Fibroblast of skin of left biceps (primary cell): Measurements from ENCODE around the gene LXN.
"Not testable (repeated sequence)": the region's sequence is repeated elsewhere in the genome, so short reads cannot be mapped to it uniquely, and the experiment has no call there.

Experiments
- DNase-seq, 2 experiments: peaks; one replicate each; pipeline ENCODE4 v3.0.0-alpha.2; 2013; ENCODE audit warnings: low read depth in 2 of 2

The LXN gene

DNA sequence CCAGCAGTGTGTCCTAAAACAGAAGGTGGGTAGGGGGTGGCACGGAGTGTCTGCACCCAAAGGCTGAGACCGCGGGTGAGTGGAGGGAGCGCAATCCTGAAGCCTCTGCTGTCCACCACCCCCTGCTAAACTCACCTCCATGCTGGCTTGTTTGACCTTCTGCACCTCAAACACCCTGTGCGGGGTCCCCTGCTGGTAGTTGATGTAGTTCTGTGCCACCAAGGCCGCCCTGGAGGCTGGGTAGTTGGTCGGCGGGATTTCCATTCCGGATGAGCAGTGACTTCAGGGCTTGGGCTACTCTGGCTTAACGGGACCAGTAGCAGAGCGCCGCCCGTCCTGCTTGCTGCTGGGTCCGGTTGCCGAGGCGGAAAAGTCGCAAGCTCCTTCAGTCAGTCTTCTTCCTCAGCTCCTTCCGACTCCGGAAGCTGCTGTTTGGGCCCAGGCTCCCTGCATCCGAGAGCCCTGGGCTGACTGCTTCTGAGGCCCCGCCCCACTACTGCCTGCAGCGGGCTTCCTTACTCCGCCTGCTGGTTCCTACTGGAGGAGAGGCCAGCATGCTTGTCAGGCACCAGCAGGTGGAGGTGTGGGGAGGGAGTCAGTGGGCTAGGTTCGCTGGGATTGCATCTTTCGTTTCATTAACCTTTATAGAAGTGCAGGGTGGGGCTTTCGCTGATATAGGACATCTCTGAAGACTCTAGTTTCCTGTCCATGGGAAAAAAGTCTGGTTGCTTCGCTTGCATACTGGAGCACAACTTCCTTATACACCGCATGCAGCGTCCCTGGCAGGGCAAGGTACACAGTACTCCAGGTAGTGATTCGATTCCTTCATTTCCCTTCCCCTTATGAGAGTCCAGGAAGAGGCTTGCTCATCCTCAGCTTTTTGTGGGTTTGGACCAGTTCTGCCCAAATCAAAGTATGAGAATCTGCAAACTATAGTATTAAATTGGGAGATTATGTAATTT, at the start of gene LXN:
Gene LXN, minus strand, starts transcription at position 434 of the 962 bp plus-strand sequence. Its CDS starts 170 bp downstream, at position 264.
- peak; percentile 44 to 51 for DNase-seq

DNA sequence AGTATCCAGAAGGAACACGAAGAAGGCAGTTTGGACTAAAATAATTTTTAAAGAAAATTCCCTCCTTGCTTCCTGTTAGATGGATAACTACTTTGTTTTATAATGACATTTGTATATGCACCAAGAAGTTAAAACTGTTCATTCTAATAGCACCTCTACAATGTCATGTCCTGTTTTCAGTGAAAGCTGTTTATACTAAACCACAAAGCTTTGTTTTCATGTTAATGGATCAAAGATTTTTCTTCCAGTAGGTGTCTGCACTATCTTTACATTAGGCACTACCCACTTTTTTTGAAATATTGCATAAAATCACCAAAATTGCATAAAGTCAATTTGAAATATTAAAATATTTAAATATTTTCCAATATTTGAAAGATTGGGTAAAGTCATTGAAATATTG, 49.7 kb upstream of the LXN start:
- DNase-seq, result no peak

- peak in 1 of 2 experiments; percentile 65 for DNase-seq
Measured at GRCh38 chr3:158718490-158719170, 46.2 kb upstream of the LXN start.

- no peak for DNase-seq
Measured at GRCh38 chr3:158717576-158717975, 45.1 kb upstream of the LXN start.

DNA sequence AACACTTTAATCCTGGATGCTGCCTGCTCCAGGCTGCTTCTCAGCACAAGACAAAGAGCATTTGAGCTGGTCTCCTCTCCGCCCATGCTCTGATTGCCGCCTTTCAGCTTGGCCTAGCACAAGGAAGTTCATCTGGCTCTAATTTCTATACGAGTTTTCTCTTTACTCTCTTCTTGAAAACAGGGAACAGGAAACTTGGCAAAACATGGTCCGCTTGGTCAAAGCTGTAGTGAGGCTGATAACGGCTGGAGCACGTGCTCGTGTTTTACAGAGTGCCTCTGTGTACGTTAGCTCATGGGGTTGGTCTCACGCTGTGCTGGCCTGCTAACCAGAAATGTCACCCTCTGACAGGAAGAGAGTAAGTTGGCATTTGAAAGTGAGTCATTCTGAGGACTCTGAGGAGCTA, 40.6 kb upstream of the LXN start:
- DNase-seq, result no peak

GRCh38 chr3:158712443-158712842, 40.0 kb upstream of the LXN start:
- DNase-seq, result no peak

DNA sequence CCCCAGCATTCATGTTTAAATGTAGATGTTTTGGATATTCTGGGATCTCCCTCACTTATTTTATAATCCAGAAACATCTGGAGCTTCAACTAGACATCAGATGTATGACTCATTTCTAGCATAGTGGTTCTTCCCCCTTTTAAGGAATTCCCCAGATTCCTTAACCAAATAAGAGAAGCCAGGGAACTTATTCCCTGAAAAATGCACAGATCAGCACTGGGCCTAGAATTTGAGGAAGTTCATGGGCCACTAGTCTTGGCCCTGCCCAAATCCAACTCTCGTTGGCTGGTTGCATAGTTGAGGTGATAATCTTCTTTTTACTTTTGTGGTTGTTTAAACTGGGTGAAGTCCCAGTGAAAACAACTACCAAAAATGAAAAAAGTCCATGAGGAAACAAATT, 39.4 kb upstream of the LXN start:
- peak; percentile 86 to 89 for DNase-seq

GRCh38 chr3:158710601-158711000, 38.2 kb upstream of the LXN start:
- DNase-seq, result no peak

DNA sequence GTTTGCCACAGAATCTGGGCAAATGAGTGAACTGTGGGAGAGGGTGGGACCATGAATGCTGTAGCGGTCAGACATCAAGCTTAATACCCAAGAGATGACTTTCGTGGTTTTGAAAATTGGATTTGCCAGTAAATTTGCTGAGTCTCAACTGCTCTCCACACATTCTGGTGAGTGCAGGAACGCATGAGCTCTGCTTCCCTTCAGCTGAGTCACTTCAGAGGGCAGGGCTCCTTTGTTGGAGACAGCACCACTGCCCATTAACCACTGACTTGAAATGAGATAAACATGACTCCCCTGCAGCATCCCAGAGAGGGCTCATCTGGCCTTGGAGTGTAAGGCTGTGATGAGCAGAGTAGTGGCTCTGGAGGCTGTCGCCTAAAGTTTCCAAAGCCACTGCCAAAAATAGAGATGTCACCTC, 37.2 kb upstream of the LXN start:
- DNase-seq, result peak; percentile 96 to 97

DNA sequence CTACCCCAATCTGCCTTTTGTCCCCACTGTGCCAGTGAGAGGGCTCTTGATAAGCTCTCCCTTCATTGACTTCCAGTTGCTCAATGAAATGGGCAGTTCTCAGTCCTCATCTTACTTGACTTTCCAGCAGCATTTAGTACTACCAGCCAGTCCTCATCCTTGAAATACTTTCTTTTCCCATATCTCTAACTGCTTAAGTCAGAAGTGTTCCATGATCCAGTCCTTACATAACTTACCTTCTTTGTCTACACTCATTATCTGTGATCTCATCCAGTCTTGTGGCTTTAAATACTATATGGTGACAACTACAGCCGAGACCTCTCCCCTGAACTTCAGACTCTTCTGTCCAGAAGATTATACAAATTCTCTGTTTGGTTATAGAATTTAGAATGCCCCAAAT, 31.1 kb upstream of the LXN start:
- no peak for DNase-seq

- no peak for DNase-seq
Measured at GRCh38 chr3:158702815-158703481, 30.5 kb upstream of the LXN start.

DNA sequence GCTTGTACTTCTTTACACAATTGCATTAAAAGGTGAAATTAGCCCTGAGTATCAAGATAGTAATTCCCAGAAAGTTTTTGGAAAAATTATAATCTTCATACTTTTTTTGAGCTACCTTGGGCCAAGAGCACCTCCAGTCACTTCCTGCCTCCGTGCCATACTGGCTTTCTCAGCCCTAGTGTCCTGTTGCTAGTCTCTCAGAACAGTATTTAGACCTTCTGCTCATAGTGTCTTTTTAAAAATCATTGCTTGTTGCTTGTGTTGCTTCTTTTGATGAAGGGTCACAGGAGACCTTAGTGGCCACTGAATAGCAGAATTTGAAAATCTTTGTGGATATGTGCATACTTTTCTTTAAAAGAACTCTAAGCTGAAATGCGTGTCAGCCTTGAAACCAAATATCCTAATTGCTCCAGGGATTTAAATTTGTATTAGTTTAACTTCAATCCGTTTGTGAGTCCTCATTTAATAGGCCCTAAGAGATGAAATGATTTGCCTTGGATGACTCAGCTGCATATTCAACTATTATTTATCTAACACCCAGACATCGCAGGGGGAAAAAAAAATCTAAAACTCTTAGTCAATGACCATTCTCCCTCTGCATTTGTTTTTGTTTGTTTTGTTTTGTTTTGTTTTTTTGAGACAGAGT, 29.1 kb upstream of the LXN start:
- DNase-seq, result no peak

- DNase-seq, result no peak
Measured at GRCh38 chr3:158700559-158700958, 28.1 kb upstream of the LXN start.

DNA sequence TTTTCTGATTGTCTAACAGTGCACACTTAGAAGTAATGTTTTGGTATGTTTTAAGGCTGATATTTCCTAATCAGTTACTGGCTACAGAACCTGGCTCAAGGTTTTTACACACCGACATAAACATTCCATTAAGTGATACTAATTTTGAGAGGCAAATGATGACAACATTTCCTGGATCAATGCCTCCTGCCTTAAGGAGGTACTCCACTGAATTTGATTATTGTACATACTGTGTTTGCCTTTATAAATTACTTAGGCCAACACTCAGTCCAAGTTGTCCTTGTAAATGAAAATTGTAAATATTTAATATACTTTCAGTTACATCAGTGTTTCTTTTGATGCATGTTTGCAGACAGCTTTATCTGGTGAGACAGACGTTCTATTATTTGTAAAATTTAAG, 24.2 kb upstream of the LXN start:
- DNase-seq, result no peak

DNA sequence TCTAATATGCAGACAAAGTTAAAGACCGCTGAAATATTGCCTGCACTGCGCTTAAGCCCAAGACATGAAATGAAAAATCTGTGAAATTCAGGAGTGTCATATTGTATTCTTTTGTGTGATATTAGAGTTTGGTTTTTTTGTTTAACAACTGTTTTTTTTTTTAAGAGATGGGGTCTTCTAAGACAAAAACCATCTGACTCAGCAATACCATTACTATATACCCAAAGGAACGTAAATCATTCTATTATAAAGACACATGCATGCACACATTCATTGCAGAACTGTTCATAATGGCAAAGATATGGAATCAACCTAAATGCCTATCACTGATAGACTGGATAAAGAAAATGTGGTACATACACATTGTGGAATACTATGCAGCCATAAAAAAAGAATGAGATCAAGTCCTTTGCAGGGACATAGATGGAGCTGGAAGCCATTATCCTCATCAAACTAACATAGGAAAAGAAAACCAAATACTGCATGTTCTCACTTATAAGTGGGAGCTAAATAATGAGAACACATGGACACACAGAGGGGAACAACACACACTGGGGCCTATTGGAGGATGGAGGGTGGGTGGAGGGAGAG, 21.5 kb upstream of the LXN start:
- DNase-seq, result not testable (repeated sequence)

DNA sequence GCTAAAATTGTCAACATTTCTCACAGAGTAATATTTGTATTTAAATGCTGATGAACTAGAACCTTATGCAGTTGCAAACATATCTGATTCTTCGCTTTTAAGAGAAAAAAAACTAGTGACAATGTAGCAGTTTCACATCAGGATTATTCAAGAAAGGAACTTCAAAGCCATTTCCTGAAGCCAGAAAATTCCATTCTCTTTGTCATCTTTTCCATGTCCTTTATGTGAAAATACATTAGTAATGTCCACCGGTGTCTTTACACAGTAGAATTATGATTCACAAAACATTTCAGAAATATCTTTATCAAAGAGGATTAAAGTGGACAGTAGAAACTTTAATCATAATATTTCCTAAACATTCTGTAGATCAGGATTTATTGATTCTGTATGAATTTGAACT, 12.7 kb upstream of the LXN start:
- no peak for DNase-seq

GRCh38 chr3:158683230-158683962, 10.9 kb upstream of the LXN start:
- DNase-seq, result peak; percentile 37 to 40

- no peak for DNase-seq
Measured at GRCh38 chr3:158680861-158681260, 8.4 kb upstream of the LXN start.

DNA sequence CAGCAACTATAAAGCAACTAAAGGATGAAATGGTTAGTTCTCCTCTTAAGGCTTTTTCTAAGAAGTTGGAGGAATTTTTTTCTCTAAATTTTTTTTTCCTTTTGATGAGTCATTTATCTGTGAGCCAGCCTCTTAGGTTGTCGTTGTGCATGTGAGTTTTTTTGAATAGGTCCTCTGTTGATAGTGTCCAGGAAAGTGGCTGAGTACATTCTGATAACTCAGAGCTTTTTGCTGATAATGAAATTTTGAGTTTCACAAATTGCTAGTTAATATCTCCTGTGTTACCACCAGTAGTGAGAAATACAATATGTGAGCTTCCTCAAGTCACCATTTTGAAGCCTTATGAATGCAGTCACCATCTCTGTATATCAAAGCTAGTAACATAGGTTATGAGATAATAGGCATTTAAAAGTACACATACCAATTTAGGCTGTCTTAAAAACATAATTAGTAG, 7.1 kb upstream of the LXN start:
- DNase-seq, result no peak

GRCh38 chr3:158678687-158679086, 6.2 kb upstream of the LXN start:
- DNase-seq, result no peak

GRCh38 chr3:158671821-158672214, 630 bp downstream of the LXN start:
- no peak for DNase-seq
